Stimulated activated CD8-positive, alpha-beta memory T cell treated with anti-CD3 and anti-CD28 coated beads, Interleukin-2, amount 100 ng/mL, for 1 hour (primary cell): ENCODE measurements around the gene TCF7.

ENCODE experiments used
- DNase-seq, 2 donors: peaks; one replicate each; pipeline ENCODE4 v3.0.0-alpha.2; 2020; ENCODE audit warnings: low read depth in 2 of 2

Gene TCF7

GRCh38 chr5:134177369-134178095, 63.1 kb downstream of the TCF7 start:
- no peak for DNase-seq

GRCh38 chr5:134178096-134178419, 63.6 kb downstream of the TCF7 start:
- no peak for DNase-seq

GRCh38 chr5:134183481-134183880, 69.0 kb downstream of the TCF7 start:
- DNase-seq = no peak

- peak; percentile 39 to 60 for DNase-seq
Observed at GRCh38 chr5:134184155-134185135, 70.0 kb downstream of the TCF7 start.

GRCh38 chr5:134188092-134188491, 73.6 kb downstream of the TCF7 start:
- DNase-seq = no peak

- no peak for DNase-seq
Observed at GRCh38 chr5:134189031-134189430, 74.5 kb downstream of the TCF7 start.

GRCh38 chr5:134195666-134196065, 81.2 kb downstream of the TCF7 start:
- no peak for DNase-seq
